GM23338 (cell line): ENCODE results near the gene PRDM2.

ENCODE experiments used
- CREB1 ChIP-seq: fragments of 250-450 bp; sonication (Bioruptor Pico); IDR thresholded peaks from 2 replicates; pipeline ENCODE4 v1.5.0; 2020; ENCODE audit warnings: low read depth, mild to moderate bottlenecking, moderate library complexity
- CTCF ChIP-seq, 2 experiments: fragments of 200-600 bp in 1 of 2; sonication (generic) in 1 of 2; conservative IDR thresholded peaks; 2 replicates each; pipeline versions ENCODE4 v1.5.1 to v1.6.1; 2016 to 2017; ENCODE audit warnings: antibody characterized with exemption in 2 of 2, low read depth in 2 of 2, mild to moderate bottlenecking in 2 of 2, moderate library complexity in 1 of 2
- ETS1 ChIP-seq: IDR thresholded peaks from 2 replicates; pipeline ENCODE4 v1.6.1; 2016; ENCODE audit warnings: antibody characterized with exemption
- EZH2 ChIP-seq: fragments of 200-600 bp; sonication (generic); IDR thresholded peaks from one replicate; pipeline ENCODE4 v1.8.0; 2017; ENCODE audit warnings: antibody characterized with exemption, mild to moderate bottlenecking, low read depth; ENCODE audit not compliant: unreplicated experiment
- JUNB ChIP-seq: IDR thresholded peaks from one replicate; pipeline ENCODE4 v1.6.1; 2016; ENCODE audit warnings: antibody characterized with exemption; ENCODE audit not compliant: unreplicated experiment
- POLR2AphosphoS5 ChIP-seq: IDR thresholded peaks from 2 replicates; pipeline ENCODE4 v1.6.1; 2016; ENCODE audit warnings: antibody characterized with exemption, low read depth
- REST ChIP-seq: IDR thresholded peaks from one replicate; pipeline ENCODE4 v1.6.1; 2018; ENCODE audit warnings: antibody characterized with exemption; ENCODE audit not compliant: unreplicated experiment
- ZNF114 ChIP-seq: fragments of 250-450 bp; sonication (Bioruptor Pico); IDR thresholded peaks from 2 replicates; pipeline ENCODE4 v1.5.0; 2020; ENCODE audit warnings: mild to moderate bottlenecking, moderate library complexity

GRCh38 chr1:13823936-13824335 is 123.9 kb downstream of the PRDM2 start:
- TF ChIP-seq CTCF (conservative IDR thresholded peaks at IDR 0.05; ENCODE audit: low read depth in 2 of 2), result no peak
- TF ChIP-seq EZH2, result no peak
- TF ChIP-seq POLR2AphosphoS5, result no peak
- no peak for TF ChIP-seq CREB1 (CRISPR knock-in tag)
- no peak for TF ChIP-seq REST
- TF ChIP-seq JUNB, result no peak
- no peak for TF ChIP-seq ZNF114 (CRISPR knock-in tag)
- TF ChIP-seq ETS1, result no peak
